D721Med (cell line): Measurements from ENCODE around the gene SMAD1.

Experiments used
- DNase-seq: peaks from one replicate; pipeline ENCODE4 v3.0.0; 2011; ENCODE audit warnings: low spot score; ENCODE audit not compliant: insufficient read length
- FAIRE-seq: peaks from 2 replicates; lab custom pipeline; 2011; peaks lifted over from hg19 to GRCh38; lab: Jason Lieb, UNC
- CTCF ChIP-seq: IDR thresholded peaks from 2 replicates; pipeline ENCODE4 v1.5.1; 2012; ENCODE audit warnings: mild to moderate bottlenecking, control low read depth; ENCODE audit not compliant: insufficient read depth; ENCODE audit errors: missing control alignments

Gene SMAD1

DNA sequence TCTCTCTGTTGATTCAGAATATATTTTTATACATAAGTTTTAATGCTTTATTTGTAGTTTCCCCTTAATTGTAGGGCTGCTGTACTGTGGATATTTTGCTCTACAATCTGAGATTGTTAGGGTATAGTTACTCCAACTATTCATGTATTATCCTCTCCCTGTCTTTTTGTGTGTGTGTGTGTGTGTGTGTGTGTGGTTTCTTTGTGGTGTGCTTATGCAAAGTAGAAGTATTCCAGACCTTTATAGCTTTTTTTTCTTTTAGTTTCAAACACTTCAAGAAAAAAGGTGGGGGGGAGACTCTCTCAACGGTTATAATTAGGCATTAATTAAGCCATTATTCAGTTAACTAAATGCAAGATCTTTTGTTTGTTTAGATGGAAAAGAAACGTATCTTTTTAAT, 6.7 kb downstream of the SMAD1 start:
- FAIRE-seq (no peak), DNase-seq (no peak)
- no peak for TF ChIP-seq CTCF

- FAIRE-seq (no peak), DNase-seq (no peak)
- TF ChIP-seq CTCF, result no peak
Observed at GRCh38 chr4:145489556-145489955, 7.9 kb downstream of the SMAD1 start.

GRCh38 chr4:145490361-145490760, 8.7 kb downstream of the SMAD1 start:
- FAIRE-seq, result no peak
- no peak for DNase-seq
- TF ChIP-seq CTCF, result no peak

DNA sequence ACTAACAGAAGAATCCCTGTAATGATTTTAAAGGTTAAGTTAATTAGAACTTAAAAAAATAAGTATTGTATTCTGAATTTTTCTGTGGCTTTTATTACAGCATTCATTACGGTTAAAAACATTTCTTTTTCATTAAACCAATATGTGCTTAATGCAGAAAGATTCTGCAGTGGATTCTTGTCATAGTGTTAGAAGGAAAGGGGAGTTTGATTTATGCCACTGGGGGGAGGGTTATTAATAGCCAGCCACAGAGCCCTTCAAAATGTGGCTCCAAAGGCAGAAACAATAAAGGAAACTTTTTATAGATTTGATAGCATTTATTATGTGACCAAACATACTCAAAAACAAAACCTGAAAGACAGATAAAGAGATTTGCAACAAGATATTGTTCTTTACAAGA, 9.1 kb downstream of the SMAD1 start:
- FAIRE-seq (no peak), DNase-seq (no peak)
- no peak for TF ChIP-seq CTCF

DNA sequence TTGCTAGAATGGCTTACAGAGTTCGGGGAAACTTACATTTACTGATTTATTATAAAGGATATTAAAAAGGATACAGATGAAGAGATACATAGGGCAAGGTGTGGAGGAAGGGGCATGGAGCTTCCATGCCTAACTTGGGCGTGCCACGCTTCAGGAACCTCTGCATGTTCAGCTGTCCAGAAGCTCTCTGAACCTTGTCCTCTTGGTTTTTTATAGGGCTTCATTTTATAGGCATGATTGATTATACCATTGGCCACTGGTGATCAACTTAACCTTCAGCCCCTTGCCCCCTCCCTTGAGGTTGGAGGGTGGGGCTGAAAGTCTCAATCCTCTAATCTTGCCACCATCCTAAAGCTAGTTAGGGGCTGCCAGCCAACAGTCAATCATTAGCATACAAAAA, 10.7 kb downstream of the SMAD1 start:
- no peak for TF ChIP-seq CTCF
- FAIRE-seq, result no peak

DNA sequence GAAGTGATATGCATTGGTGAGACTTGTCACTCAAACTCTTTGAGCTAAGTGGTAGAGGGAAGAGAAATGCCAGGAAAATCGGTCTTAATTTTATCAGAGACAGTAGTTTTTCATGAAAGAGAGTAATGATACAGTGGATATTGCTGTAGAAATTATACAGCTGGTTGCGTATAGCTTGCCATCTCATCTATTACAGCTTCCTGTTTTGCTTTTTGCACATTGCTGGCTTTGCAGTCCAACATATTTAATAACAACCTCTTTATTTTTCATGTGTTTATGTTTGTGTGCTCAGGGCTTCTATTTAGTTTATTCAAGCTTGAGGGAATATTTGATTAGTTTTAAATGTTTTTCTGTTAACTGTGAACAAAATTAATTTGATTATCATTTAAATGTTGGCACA, 11.5 kb downstream of the SMAD1 start:
- no peak for DNase-seq
- no peak for FAIRE-seq
- no peak for TF ChIP-seq CTCF

More for the DNA sequence above, 10.7 kb downstream of the SMAD1 start:
- no peak for DNase-seq

DNA sequence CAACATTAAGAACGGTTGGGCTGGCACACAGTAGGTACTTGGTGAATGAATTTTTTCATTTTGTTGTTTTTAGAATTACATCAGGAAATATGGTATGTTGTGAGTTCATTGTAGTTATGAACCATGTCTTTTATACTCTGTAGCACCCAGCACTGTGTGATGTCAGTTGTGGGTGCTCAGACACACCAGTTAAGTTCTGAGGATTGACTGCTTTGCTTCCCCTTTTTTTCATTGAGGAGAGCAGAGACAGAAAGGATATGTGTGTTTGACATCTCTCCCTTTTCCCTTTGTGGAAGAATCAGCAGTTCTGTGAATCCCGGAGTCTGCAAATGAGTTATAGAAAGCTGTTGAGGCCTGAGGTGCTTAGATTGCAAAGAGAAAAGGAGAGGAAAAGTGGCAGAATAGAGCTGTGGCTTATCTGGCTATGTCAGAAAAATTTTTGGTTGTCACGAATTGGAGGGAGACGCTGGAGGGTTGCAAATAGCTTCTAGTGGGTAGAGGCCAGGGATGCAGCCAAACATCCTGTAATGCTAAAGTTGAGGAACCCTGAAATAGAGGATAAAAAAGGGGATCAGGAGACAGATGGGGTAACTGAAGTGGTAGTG, 13.1 kb downstream of the SMAD1 start:
- no peak for FAIRE-seq
- DNase-seq, result no peak
- TF ChIP-seq CTCF, result no peak
